GM18870 (cell line): ENCODE results near the gene SLC4A5.
"Not testable (repeated sequence)": the region's sequence is repeated elsewhere in the genome, so short reads cannot be mapped to it uniquely, and the experiment has no call there.

Source experiments
- ATAC-seq: cut with Tn5 transposase; IDR thresholded peaks from one replicate; pipeline ENCODE4 v1.9.1; 2021; ENCODE audit warnings: moderate library complexity; ENCODE audit not compliant: unreplicated experiment

SLC4A5 gene

DNA sequence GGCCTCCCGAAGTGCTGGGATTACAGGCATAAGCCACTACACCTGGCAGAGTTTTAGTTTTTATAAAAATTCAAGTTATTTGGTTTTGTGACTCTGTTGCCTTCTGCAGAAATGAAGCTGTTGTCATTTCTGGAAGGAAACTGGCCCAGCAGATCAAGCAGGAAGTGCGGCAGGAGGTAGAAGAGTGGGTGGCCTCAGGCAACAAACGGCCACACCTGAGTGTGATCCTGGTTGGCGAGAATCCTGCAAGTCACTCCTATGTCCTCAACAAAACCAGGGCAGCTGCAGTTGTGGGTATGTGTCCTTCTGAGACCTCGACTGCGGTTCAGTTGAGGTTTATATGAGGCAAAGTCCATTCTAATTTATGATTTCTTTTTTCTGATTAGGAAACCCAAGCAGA is 137.6 kb downstream of the SLC4A5 start:
- ATAC-seq, result no peak

- no peak for ATAC-seq
Measured at GRCh38 chr2:74205113-74205512, 138.1 kb downstream of the SLC4A5 start.

GRCh38 chr2:74204436-74204835 is 138.8 kb downstream of the SLC4A5 start:
- no peak for ATAC-seq

DNA sequence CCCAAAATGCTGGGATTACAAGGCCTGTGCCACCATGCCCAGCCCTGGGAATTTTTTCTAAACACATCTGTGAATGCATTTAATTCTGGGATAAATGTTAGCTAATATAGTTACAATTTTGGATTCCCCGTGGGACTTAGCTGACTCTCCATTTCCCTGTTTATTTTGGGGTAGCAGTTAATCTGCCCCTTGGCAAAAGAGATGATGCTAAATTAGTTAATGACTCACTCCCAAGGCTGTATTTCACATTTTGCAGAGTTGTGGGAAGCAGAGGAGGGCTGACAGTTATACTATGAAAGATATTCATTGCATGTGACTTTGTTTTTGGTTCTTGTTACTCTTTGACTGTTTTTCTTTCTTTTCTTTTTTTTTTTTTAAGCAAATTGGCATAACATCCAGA is 141.6 kb downstream of the SLC4A5 start:
- no peak for ATAC-seq

- no peak for ATAC-seq
Measured at GRCh38 chr2:74201196-74201595, 142.0 kb downstream of the SLC4A5 start.

- ATAC-seq, result no peak
Measured at GRCh38 chr2:74199871-74200305, 143.3 kb downstream of the SLC4A5 start.

DNA sequence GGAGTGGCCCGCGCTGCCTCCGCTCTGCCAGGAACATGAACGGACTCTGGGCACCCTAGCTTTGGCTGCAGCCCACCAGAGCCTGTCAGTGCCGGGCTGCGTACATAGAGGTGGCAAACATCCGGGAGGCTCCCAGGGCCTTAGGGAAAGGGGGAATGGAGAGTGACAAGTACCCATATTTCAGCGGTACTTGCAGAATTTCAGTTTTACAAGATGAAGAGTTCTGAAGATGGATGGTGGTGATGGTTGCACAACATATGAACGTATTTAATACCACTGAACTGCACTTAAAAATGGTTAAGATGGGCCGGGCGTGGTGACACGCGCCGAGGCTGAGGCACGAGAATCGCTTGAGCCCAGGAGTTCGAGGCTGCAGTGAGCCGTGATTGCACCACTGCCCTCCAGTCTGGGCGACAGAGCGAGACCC is 143.9 kb downstream of the SLC4A5 start:
- ATAC-seq, result no peak

DNA sequence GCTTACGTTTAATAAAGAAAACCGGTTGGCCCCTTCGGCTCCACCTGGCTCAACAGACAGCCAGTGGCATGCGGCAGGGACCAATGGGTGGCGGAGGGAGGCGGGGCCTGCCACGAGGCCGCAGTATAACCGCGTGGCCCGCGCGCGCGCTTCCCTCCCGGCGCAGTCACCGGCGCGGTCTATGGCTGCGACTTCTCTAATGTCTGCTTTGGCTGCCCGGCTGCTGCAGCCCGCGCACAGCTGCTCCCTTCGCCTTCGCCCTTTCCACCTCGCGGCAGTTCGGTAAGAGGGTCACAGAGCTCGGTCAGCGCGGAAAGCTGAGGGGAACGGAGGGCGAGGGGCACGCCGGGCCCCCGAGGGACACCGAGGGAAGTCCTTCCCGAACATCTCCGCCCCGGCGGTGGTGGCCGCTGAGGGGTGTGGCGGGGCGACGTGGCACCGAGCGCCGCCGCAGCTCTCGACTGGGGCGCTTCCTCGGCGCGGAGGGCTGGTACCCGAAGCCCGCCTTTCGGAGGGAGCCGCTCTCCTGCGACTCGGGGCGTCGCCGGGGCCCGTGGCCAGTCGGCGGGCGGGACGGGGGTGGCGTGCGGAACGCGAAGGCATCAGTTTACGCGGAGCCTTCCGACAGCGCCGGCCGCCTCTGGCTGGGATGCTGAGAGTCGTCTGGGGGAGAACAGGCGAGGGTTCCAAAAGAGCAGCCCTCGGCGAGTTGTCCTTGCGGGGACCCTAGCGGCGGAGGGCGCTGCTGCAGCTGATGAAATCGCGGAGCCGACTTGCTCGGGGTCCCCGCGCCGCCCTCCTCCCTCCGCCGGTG is 144.5 kb downstream of the SLC4A5 start, which contains the start of gene MTHFD2:
MTHFD2 (plus strand) TSS at position 155 of the 814 bp plus-strand sequence; CDS start at position 182, 27 bp downstream.
- peak; percentile 90 for ATAC-seq

DNA sequence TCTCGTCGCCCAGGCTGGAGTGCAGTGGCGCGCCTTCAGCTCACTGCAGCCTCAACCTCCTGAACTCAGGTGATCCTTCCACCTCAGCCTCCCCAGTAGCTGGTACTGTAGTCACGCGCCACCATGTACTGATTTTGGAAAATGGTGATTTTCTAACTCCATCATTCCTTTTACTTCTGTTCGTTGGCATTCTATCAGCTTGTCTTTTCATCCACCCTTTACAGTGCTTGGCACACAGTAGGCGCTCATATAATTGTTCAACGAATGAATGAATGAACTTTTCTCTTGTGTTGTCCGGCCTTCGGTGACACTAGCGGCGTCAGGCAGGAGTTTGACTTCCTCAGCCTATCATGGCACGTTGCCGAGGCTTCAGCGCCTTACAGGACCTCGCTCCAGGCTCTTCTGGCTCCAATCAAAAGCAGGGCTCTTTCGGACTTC is 145.2 kb downstream of the SLC4A5 start:
- ATAC-seq, result no peak

GRCh38 chr2:74197049-74197448 is 146.2 kb downstream of the SLC4A5 start:
- no peak for ATAC-seq

- no peak for ATAC-seq
Measured at GRCh38 chr2:74194799-74195198, 148.4 kb downstream of the SLC4A5 start.

GRCh38 chr2:74191596-74192380 is 151.4 kb downstream of the SLC4A5 start:
- ATAC-seq, result no peak

GRCh38 chr2:74188696-74189095 is 154.5 kb downstream of the SLC4A5 start:
- ATAC-seq, result no peak

- ATAC-seq, result no peak
Measured at GRCh38 chr2:74188018-74188601, 155.1 kb downstream of the SLC4A5 start.

GRCh38 chr2:74186706-74187105 is 156.5 kb downstream of the SLC4A5 start:
- not testable (repeated sequence) for ATAC-seq

- peak; percentile 68 for ATAC-seq
Measured at GRCh38 chr2:74186038-74186437, 157.2 kb downstream of the SLC4A5 start.

DNA sequence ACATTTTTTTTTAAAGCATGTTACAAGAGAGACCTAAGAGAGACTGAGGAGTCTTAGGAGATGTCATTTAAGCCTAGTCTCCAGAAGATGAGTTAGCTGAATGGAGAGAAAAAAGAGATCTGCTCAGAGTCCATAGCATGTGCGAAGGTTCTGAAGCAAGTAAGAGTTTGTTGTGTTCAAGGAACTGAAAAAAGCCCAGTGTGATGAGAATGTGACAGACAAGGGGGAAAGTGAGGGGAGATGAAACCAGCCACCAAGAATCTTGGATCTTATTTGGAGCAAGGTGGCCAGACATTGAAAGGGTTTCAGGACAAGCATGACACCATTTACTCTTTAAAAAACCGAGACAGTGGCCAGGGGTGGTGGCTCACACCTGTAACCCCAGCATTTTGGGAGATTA is 159.3 kb downstream of the SLC4A5 start:
- ATAC-seq, result no peak

- peak; percentile 20 for ATAC-seq
Measured at GRCh38 chr2:74181739-74182138, 161.5 kb downstream of the SLC4A5 start.

DNA sequence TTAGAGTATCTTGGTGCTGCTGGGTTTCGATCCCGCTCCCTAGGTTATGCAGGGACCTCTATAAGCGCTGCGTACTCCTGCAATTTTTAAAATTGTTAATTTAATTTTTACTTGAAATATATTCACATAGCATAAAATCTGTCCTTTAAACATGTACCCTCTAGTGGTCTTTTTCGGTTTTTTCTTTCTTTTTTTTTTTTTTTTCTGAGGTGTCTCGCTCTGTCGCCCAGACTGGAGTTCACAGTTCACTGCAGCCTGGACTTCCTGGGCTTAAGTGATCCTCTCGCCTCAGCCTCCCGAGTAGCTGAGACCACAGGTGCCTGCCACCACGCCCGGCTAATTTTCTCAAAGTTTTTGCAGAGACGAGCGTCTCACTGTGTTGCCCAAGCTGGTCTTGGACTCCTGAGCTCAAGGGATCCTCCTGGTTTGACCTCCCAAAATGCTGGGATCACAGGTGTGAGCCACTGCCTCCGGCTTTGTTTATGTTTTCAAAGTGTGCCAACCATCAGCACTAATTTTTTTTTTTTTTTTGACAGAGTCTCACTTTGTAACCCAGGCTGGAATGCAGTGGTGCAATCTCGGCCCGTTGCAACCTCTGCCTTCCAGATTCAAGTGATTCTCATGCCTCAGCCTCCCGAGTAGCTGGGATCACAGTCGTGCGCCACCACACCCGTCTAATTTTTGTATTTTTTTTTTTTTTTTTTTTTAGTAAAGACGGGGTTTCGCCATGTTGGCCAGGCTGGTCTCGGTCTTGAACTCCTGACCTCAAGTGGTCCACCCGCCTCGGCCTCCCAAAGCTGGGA is 164.0 kb downstream of the SLC4A5 start:
- peak; percentile 23 for ATAC-seq

- peak; percentile 73 for ATAC-seq
Measured at GRCh38 chr2:74178211-74179062, 164.8 kb downstream of the SLC4A5 start, which contains the start of gene MOB1A. Gene MOB1A (minus strand): TSS chr2:74178879. CDS start chr2:74178674, 205 bp downstream.
